ENCODE results near the gene KRTAP12-2.
"Not testable (repeated sequence)": the region's sequence is repeated elsewhere in the genome, so short reads cannot be mapped to it uniquely, and the experiment has no call there.

Gene KRTAP12-2

GRCh38 chr21:44681152-44681551, 14.4 kb upstream of the KRTAP12-2 start:
- H3K9me3 ChIP-seq (ENCODE audit: severe bottlenecking), result peaks cover 3% of the 10 kb centered on the region
- H3K4me3 ChIP-seq (ENCODE audit: low read depth, low read length), result no peak overlapping the region
- DNase-seq, result no peak
- H3K36me3 ChIP-seq, result no peaks in the 10 kb centered on the region
- H3K27ac ChIP-seq, result no peak overlapping the region
- H3K27me3 ChIP-seq (ENCODE audit: insufficient read depth, low read depth, severe bottlenecking), result no peaks in the 10 kb centered on the region
- TF ChIP-seq, protein P1, sequence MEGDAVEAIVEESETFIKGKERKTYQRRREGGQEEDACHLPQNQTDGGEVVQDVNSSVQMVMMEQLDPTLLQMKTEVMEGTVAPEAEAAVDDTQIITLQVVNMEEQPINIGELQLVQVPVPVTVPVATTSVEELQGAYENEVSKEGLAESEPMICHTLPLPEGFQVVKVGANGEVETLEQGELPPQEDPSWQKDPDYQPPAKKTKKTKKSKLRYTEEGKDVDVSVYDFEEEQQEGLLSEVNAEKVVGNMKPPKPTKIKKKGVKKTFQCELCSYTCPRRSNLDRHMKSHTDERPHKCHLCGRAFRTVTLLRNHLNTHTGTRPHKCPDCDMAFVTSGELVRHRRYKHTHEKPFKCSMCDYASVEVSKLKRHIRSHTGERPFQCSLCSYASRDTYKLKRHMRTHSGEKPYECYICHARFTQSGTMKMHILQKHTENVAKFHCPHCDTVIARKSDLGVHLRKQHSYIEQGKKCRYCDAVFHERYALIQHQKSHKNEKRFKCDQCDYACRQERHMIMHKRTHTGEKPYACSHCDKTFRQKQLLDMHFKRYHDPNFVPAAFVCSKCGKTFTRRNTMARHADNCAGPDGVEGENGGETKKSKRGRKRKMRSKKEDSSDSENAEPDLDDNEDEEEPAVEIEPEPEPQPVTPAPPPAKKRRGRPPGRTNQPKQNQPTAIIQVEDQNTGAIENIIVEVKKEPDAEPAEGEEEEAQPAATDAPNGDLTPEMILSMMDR (IDR thresholded peaks at IDR 0.05; ENCODE audit: low read depth, low read length), result no peak

- no peaks in the 10 kb centered on the region for H3K27me3 ChIP-seq (ENCODE audit: insufficient read depth, low read depth, severe bottlenecking)
- no peak for DNase-seq
- TF ChIP-seq, protein P1 (IDR thresholded peaks at IDR 0.05; ENCODE audit: low read depth, low read length), result no peak
- H3K27ac ChIP-seq, result no peak overlapping the region
- peaks cover 5% of the 10 kb centered on the region for H3K9me3 ChIP-seq (ENCODE audit: severe bottlenecking)
- H3K4me3 ChIP-seq (ENCODE audit: low read depth, low read length), result no peak overlapping the region
- no peaks in the 10 kb centered on the region for H3K36me3 ChIP-seq
Observed at GRCh38 chr21:44677881-44678280, 11.2 kb upstream of the KRTAP12-2 start.

DNA sequence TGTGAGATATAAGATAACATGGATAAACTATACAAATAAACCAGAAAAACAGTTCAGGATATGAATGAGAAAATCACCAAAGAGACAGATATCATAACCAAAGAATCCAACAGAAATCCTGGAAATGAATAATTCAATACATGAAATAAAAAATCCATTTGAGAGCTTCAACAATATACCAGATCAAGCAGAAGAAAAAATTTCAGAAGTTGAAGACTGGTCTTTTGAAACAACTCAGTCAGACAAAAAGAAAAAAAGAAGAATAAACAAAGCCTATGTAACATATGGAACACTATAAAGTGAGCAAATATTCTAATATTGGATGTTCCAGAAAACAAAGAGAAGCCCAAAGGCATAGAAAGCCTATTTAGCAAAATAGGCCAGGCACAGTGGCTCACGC, 5.2 kb upstream of the KRTAP12-2 start:
- no peak for DNase-seq
- Histone ChIP-seq H3K27ac (no peak overlapping the region), H3K4me3 (ENCODE audit: low read depth, low read length) (no peak overlapping the region), H3K9me3 (ENCODE audit: severe bottlenecking) (peaks cover 32% of the 10 kb centered on the region), H3K36me3 (no peaks in the 10 kb centered on the region), H3K27me3 (ENCODE audit: insufficient read depth, low read depth, severe bottlenecking) (no peaks in the 10 kb centered on the region)
- TF ChIP-seq, protein P1 (IDR thresholded peaks at IDR 0.05; ENCODE audit: low read depth, low read length), result no peak

GRCh38 chr21:44670642-44671432, 4.1 kb upstream of the KRTAP12-2 start:
- Histone ChIP-seq H3K27me3 (ENCODE audit: insufficient read depth, low read depth, severe bottlenecking) (no peaks in the 10 kb centered on the region), H3K4me3 (ENCODE audit: low read depth, low read length) (no peak overlapping the region), H3K9me3 (ENCODE audit: severe bottlenecking) (peaks cover 32% of the 10 kb centered on the region), H3K36me3 (no peaks in the 10 kb centered on the region), H3K27ac (no peak overlapping the region)
- DNase-seq, result no peak
- TF ChIP-seq, protein P1 (IDR thresholded peaks at IDR 0.05; ENCODE audit: low read depth, low read length), result no peak

- H3K27ac ChIP-seq, result no peak overlapping the region
- no peak for DNase-seq
- TF ChIP-seq, protein P1 (IDR thresholded peaks at IDR 0.05; ENCODE audit: low read depth, low read length), result no peak
- H3K4me3 ChIP-seq (ENCODE audit: low read depth, low read length), result no peak overlapping the region
- H3K27me3 ChIP-seq (ENCODE audit: insufficient read depth, low read depth, severe bottlenecking), result no peaks in the 10 kb centered on the region
- peaks cover 30% of the 10 kb centered on the region for H3K9me3 ChIP-seq (ENCODE audit: severe bottlenecking)
- H3K36me3 ChIP-seq, result no peaks in the 10 kb centered on the region
Observed at GRCh38 chr21:44667612-44668011, 885 bp upstream of the KRTAP12-2 start.

- no peaks in the 10 kb centered on the region for H3K36me3 ChIP-seq
- TF ChIP-seq, protein P1 (IDR thresholded peaks at IDR 0.05; ENCODE audit: low read depth, low read length), result no peak
- H3K4me3 ChIP-seq (ENCODE audit: low read depth, low read length), result no peak overlapping the region
- DNase-seq, result no peak
- peaks cover 14% of the 10 kb centered on the region for H3K9me3 ChIP-seq (ENCODE audit: severe bottlenecking)
- no peaks in the 10 kb centered on the region for H3K27me3 ChIP-seq (ENCODE audit: insufficient read depth, low read depth, severe bottlenecking)
- H3K27ac ChIP-seq, result no peak overlapping the region
Observed at GRCh38 chr21:44664691-44665090, 2.0 kb downstream of the KRTAP12-2 start.

DNA sequence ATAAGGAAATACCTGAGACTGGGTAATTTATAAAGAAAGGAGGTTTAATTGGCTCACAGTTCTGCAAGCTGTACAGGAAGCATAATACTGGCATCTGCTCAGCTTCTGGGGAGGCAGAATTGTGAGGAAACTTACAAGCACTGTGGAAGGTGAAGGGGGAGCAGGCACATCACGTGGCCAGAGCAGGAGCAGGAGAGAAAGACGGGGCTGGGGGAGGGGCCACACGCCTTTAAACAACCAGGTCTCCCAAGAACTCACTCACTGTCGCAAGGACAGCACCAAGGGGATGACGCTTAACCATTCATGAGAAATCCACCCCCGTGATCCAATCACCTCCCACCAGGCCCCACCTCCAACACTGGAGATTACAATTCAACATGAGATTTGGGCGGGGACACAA, 5.2 kb downstream of the KRTAP12-2 start:
- DNase-seq, result not testable (repeated sequence)

More for the DNA sequence above, 5.2 kb downstream of the KRTAP12-2 start:
- H3K4me3 ChIP-seq (ENCODE audit: low read depth, low read length); H3K27ac ChIP-seq; H3K36me3 ChIP-seq; H3K27me3 ChIP-seq (ENCODE audit: insufficient read depth, low read depth, severe bottlenecking): not testable (repeated sequence)
- H3K9me3 ChIP-seq (ENCODE audit: severe bottlenecking), result peaks cover 10% of the 10 kb centered on the region
